ENCODE results near the gene KDF1. TPM values are rescaled to one million over a fixed set of nuclear protein-coding genes. Genes with fewer than 3 reads are reported as not detected.

The KDF1 gene
- total and polyA plus RNA-seq, 2 donors (not counting 3 experiments of a cell fraction or from before 2014, with no cell fraction given), result not detected

- Histone ChIP-seq H3K27me3 (ENCODE audit: control insufficient read depth in 2 of 2, insufficient read depth in 2 of 2, low read length in 2 of 2) (peaks cover 3 to 7% of the 10 kb centered on the region in 2 experiments), H3K4me1 (ENCODE audit: control insufficient read depth, extremely low read depth, insufficient read depth, low read length) (peaks cover 16% of the 10 kb centered on the region), H3K9me3 (replicated peaks; ENCODE audit: control insufficient read depth, insufficient read depth, low read length) (no peaks in the 10 kb centered on the region), H3K27ac (ENCODE audit: insufficient read depth, low read depth, low read length) (no peak overlapping the region), H4K20me1 (replicated peaks; ENCODE audit: control insufficient read depth, extremely low read depth, insufficient read depth, low read length) (no peaks in the 10 kb centered on the region), H3K4me2 (ENCODE audit: insufficient read depth, low read length) (no peak overlapping the region), H3K4me3 (replicated peaks in 1 of 3; ENCODE audit: insufficient read depth in 1 of 3, low read depth in 1 of 3, low read length in 3 of 3) (no peak overlapping the region), H2AFZ (ENCODE audit: low read depth, low read length) (no peak overlapping the region), H3K9ac (replicated peaks; ENCODE audit: extremely low read depth, insufficient read depth, low read length) (no peak overlapping the region), H3K36me3 (ENCODE audit: control insufficient read depth in 2 of 2, extremely low read depth in 1 of 2, insufficient read depth in 2 of 2, low read length in 2 of 2) (no peaks in the 10 kb centered on the region), H3K79me2 (ENCODE audit: control insufficient read depth, insufficient read depth, low read length) (no peaks in the 10 kb centered on the region), H3K9me1 (replicated peaks; ENCODE audit: control insufficient read depth, extremely low read depth, insufficient read depth, low read length) (no peaks in the 10 kb centered on the region)
- dilution Hi-C loops (cut with MboI; ENCODE audit: extremely low pct_ligation_motif_present, low sequenced_read_pairs), result no loop called here
- no TSS peak for BruUV-seq (replicated peaks)
- POLR2A ChIA-PET, result no interaction called here
- no peak for TF ChIP-seq MYC (IDR thresholded peaks at IDR 0.05; ENCODE audit: low read depth, low read length)
- DNase-seq (ENCODE audit: low read depth, low spot score) (no peak), FAIRE-seq (no peak)
- CTCF ChIA-PET, result interaction anchor here (2.4 kb wide), 1 partner anchor 32 kb away, joined by 10 read pairs; no protein-coding TSS in a partner anchor
- intact Hi-C loops (cut with micrococcal nuclease), result no loop called here
Measured at GRCh38 chr1:26965213-26965612, 4.9 kb upstream of the KDF1 start.

GRCh38 chr1:26961826-26962225 lies 1.6 kb upstream of the KDF1 start:
- intact Hi-C loops (cut with micrococcal nuclease), result no loop called here
- TF ChIP-seq JUN (IDR thresholded peaks at IDR 0.05; ENCODE audit: borderline replicate concordance, insufficient read depth, insufficient read length, low read depth) (peak; percentile 85), POLR2AphosphoS5 (IDR thresholded peaks at IDR 0.05; ENCODE audit: insufficient read depth, low read depth, low read length) (no peak), FOS (IDR thresholded peaks at IDR 0.05; ENCODE audit: borderline replicate concordance, insufficient read depth, low read length) (peak; percentile 89), MYC (IDR thresholded peaks at IDR 0.05; ENCODE audit: low read depth, low read length) (no peak), EZH2 (IDR thresholded peaks at IDR 0.05; ENCODE audit: borderline replicate concordance, low read depth, low read length, severe bottlenecking) (no peak), GATA2 (IDR thresholded peaks at IDR 0.05; ENCODE audit: insufficient read depth, insufficient read length, low read depth, low read length) (no peak), CTCF (IDR thresholded peaks at IDR 0.05; ENCODE audit: extremely low read depth in 1 of 2, insufficient read depth in 1 of 2, low read depth in 1 of 2, low read length in 2 of 2) (no peak), POLR2A (IDR thresholded peaks at IDR 0.05; ENCODE audit: low read depth, low read length) (no peak)
- no TSS peak for BruUV-seq (replicated peaks)
- Histone ChIP-seq H4K20me1 (replicated peaks; ENCODE audit: control insufficient read depth, extremely low read depth, insufficient read depth, low read length) (no peaks in the 10 kb centered on the region), H3K4me2 (ENCODE audit: insufficient read depth, low read length) (peak overlapping the region; percentile 28), H3K27ac (ENCODE audit: insufficient read depth, low read depth, low read length) (no peak overlapping the region), H3K9me3 (replicated peaks; ENCODE audit: control insufficient read depth, insufficient read depth, low read length) (no peaks in the 10 kb centered on the region), H3K27me3 (ENCODE audit: control insufficient read depth in 2 of 2, insufficient read depth in 2 of 2, low read length in 2 of 2) (peaks cover 22 to 24% of the 10 kb centered on the region in 2 experiments), H3K9ac (replicated peaks; ENCODE audit: extremely low read depth, insufficient read depth, low read length) (no peak overlapping the region), H2AFZ (ENCODE audit: low read depth, low read length) (no peak overlapping the region), H3K79me2 (ENCODE audit: control insufficient read depth, insufficient read depth, low read length) (no peaks in the 10 kb centered on the region), H3K36me3 (ENCODE audit: control insufficient read depth in 2 of 2, extremely low read depth in 1 of 2, insufficient read depth in 2 of 2, low read length in 2 of 2) (no peaks in the 10 kb centered on the region), H3K4me3 (replicated peaks in 1 of 3; ENCODE audit: insufficient read depth in 1 of 3, low read depth in 1 of 3, low read length in 3 of 3) (no peak overlapping the region), H3K9me1 (replicated peaks; ENCODE audit: control insufficient read depth, extremely low read depth, insufficient read depth, low read length) (no peaks in the 10 kb centered on the region), H3K4me1 (ENCODE audit: control insufficient read depth, extremely low read depth, insufficient read depth, low read length) (peaks cover 16% of the 10 kb centered on the region)
- dilution Hi-C loops (cut with MboI; ENCODE audit: extremely low pct_ligation_motif_present, low sequenced_read_pairs), result no loop called here
- POLR2A ChIA-PET, result interaction anchor here (1.0 kb wide), 1 partner anchor 62 kb away, joined by 4 read pairs; the partner anchor contains the start of gene GPATCH3
- FAIRE-seq (peak; percentile 95), DNase-seq (ENCODE audit: low read depth, low spot score) (peak; percentile 70)
- CTCF ChIA-PET, result interaction anchor here (0.7 to 1.7 kb wide), 11 partner anchors 14 to 322 kb away, joined by 3 to 8 read pairs (median 5); partner anchors contain the start of gene TRNP1

All from endothelial cell of umbilical vein (primary cell).